ENCODE results near the gene TARM1.

TARM1 gene

GRCh38 chr19:54073829-54074228 is 7.3 kb downstream of the TARM1 start:
- ChIA-PET POLR2A (interaction anchor here (0.5 kb wide), 1 partner anchor 491 kb away, joined by 3 read pairs; no protein-coding TSS in a partner anchor), CTCF (no interaction called here)
- DNase-seq (ENCODE audit: extremely low spot score): no peak
- TF ChIP-seq NFRKB (IDR thresholded peaks at IDR 0.05) (no peak), ARNT (IDR thresholded peaks at IDR 0.05) (no peak), PKNOX1 (IDR thresholded peaks at IDR 0.05) (no peak), FOXM1 (IDR thresholded peaks at IDR 0.05; ENCODE audit: borderline replicate concordance) (no peak), TARDBP (IDR thresholded peaks at IDR 0.05) (no peak), LEF1 (IDR thresholded peaks at IDR 0.05; ENCODE audit: borderline replicate concordance) (no peak), BHLHE40 (IDR thresholded peaks at IDR 0.05; ENCODE audit: borderline replicate concordance) (no peak), SUZ12 (IDR thresholded peaks at IDR 0.05) (no peak), ZNF384 (IDR thresholded peaks at IDR 0.05) (no peak), FOXA1 (IDR thresholded peaks at IDR 0.05) (no peak), ELF4 (IDR thresholded peaks at IDR 0.05) (no peak), L3MBTL2 (conservative IDR thresholded peaks at IDR 0.05) (no peak), SP1 (IDR thresholded peaks at IDR 0.05) (no peak), FOXK2 (IDR thresholded peaks at IDR 0.05) (no peak), CTBP1 (IDR thresholded peaks at IDR 0.05; ENCODE audit: borderline replicate concordance) (no peak), HDGF (IDR thresholded peaks at IDR 0.05; ENCODE audit: borderline replicate concordance) (no peak)

- no peak for DNase-seq (ENCODE audit: extremely low spot score)
- CTCF ChIA-PET: no interaction called here
- POLR2A ChIA-PET: no interaction called here
- TF ChIP-seq SP1 (IDR thresholded peaks at IDR 0.05): no peak
- no peak for TF ChIP-seq PKNOX1 (IDR thresholded peaks at IDR 0.05)
- no peak for TF ChIP-seq FOXK2 (IDR thresholded peaks at IDR 0.05)
- no peak for TF ChIP-seq FOXA1 (IDR thresholded peaks at IDR 0.05)
- no peak for TF ChIP-seq CTBP1 (IDR thresholded peaks at IDR 0.05; ENCODE audit: borderline replicate concordance)
- no peak for TF ChIP-seq SUZ12 (IDR thresholded peaks at IDR 0.05)
- TF ChIP-seq HDGF (IDR thresholded peaks at IDR 0.05; ENCODE audit: borderline replicate concordance): no peak
- no peak for TF ChIP-seq NFRKB (IDR thresholded peaks at IDR 0.05)
Observed at GRCh38 chr19:54069470-54069869, 11.7 kb downstream of the TARM1 start.

GRCh38 chr19:54063350-54064116 is 17.6 kb downstream of the TARM1 start, which contains the start of gene VSTM1:
Gene VSTM1, minus strand, starts transcription at chr19:54063897. Its CDS starts 120 bp downstream, at chr19:54063777.
- no peak for DNase-seq (ENCODE audit: extremely low spot score)
- CTCF ChIA-PET: no interaction called here
- POLR2A ChIA-PET: no interaction called here
- TF ChIP-seq LEF1 (IDR thresholded peaks at IDR 0.05; ENCODE audit: borderline replicate concordance) (no peak), HDGF (IDR thresholded peaks at IDR 0.05; ENCODE audit: borderline replicate concordance) (no peak), SUZ12 (IDR thresholded peaks at IDR 0.05) (no peak), L3MBTL2 (conservative IDR thresholded peaks at IDR 0.05) (no peak)

- CTCF ChIA-PET: no interaction called here
- DNase-seq (ENCODE audit: extremely low spot score): no peak
- TF ChIP-seq NFRKB (IDR thresholded peaks at IDR 0.05) (no peak), HDGF (IDR thresholded peaks at IDR 0.05; ENCODE audit: borderline replicate concordance) (no peak), ARNT (IDR thresholded peaks at IDR 0.05) (no peak), ZNF384 (IDR thresholded peaks at IDR 0.05) (no peak), FOXA1 (IDR thresholded peaks at IDR 0.05) (no peak), FOXK2 (IDR thresholded peaks at IDR 0.05) (no peak), ELF4 (IDR thresholded peaks at IDR 0.05) (no peak)
- POLR2A ChIA-PET: no interaction called here
Observed at GRCh38 chr19:54062643-54063042, 18.5 kb downstream of the TARM1 start.

GRCh38 chr19:54047616-54048015 is 33.5 kb downstream of the TARM1 start:
- ChIA-PET CTCF (no interaction called here), POLR2A (no interaction called here)
- no peak for TF ChIP-seq LEF1 (IDR thresholded peaks at IDR 0.05; ENCODE audit: borderline replicate concordance)
- TF ChIP-seq FOXK2 (IDR thresholded peaks at IDR 0.05): no peak
- no peak for TF ChIP-seq L3MBTL2 (conservative IDR thresholded peaks at IDR 0.05)
- no peak for TF ChIP-seq SUZ12 (IDR thresholded peaks at IDR 0.05)
- TF ChIP-seq ARNT (IDR thresholded peaks at IDR 0.05): no peak
- no peak for TF ChIP-seq HDGF (IDR thresholded peaks at IDR 0.05; ENCODE audit: borderline replicate concordance)
- no peak for TF ChIP-seq ZNF384 (IDR thresholded peaks at IDR 0.05)
- TF ChIP-seq FOXM1 (IDR thresholded peaks at IDR 0.05; ENCODE audit: borderline replicate concordance): no peak
- TF ChIP-seq ELF4 (IDR thresholded peaks at IDR 0.05): no peak
- TF ChIP-seq NFRKB (IDR thresholded peaks at IDR 0.05): no peak
- no peak for TF ChIP-seq TARDBP (IDR thresholded peaks at IDR 0.05)
- no peak for TF ChIP-seq SP1 (IDR thresholded peaks at IDR 0.05)
- TF ChIP-seq PKNOX1 (IDR thresholded peaks at IDR 0.05): no peak
- TF ChIP-seq CTBP1 (IDR thresholded peaks at IDR 0.05; ENCODE audit: borderline replicate concordance): no peak
- no peak for TF ChIP-seq FOXA1 (IDR thresholded peaks at IDR 0.05)
- TF ChIP-seq BHLHE40 (IDR thresholded peaks at IDR 0.05; ENCODE audit: borderline replicate concordance): no peak
- DNase-seq (ENCODE audit: extremely low spot score): no peak

- TF ChIP-seq NFRKB (IDR thresholded peaks at IDR 0.05): no peak
- TF ChIP-seq BHLHE40 (IDR thresholded peaks at IDR 0.05; ENCODE audit: borderline replicate concordance): no peak
- TF ChIP-seq SP1 (IDR thresholded peaks at IDR 0.05): no peak
- no peak for TF ChIP-seq FOXM1 (IDR thresholded peaks at IDR 0.05; ENCODE audit: borderline replicate concordance)
- TF ChIP-seq FOXK2 (IDR thresholded peaks at IDR 0.05): no peak
- TF ChIP-seq ELF4 (IDR thresholded peaks at IDR 0.05): no peak
- no peak for TF ChIP-seq PKNOX1 (IDR thresholded peaks at IDR 0.05)
- no peak for TF ChIP-seq L3MBTL2 (conservative IDR thresholded peaks at IDR 0.05)
- POLR2A ChIA-PET: no interaction called here
- CTCF ChIA-PET: interaction anchor here (0.6 to 1.0 kb wide), 2 partner anchors 16 to 233 kb away, joined by 3 read pairs; no protein-coding TSS in a partner anchor
- DNase-seq (ENCODE audit: extremely low spot score): no peak
Observed at GRCh38 chr19:54045771-54046170, 35.4 kb downstream of the TARM1 start.
